Measurements from ENCODE around the gene ATXN1. TPM values are rescaled to one million over a fixed set of nuclear protein-coding genes. Genes with fewer than 3 reads are reported as not detected.

Gene ATXN1
- total RNA-seq, 1 experiment from 2014 or later: 5.6 TPM

DNA sequence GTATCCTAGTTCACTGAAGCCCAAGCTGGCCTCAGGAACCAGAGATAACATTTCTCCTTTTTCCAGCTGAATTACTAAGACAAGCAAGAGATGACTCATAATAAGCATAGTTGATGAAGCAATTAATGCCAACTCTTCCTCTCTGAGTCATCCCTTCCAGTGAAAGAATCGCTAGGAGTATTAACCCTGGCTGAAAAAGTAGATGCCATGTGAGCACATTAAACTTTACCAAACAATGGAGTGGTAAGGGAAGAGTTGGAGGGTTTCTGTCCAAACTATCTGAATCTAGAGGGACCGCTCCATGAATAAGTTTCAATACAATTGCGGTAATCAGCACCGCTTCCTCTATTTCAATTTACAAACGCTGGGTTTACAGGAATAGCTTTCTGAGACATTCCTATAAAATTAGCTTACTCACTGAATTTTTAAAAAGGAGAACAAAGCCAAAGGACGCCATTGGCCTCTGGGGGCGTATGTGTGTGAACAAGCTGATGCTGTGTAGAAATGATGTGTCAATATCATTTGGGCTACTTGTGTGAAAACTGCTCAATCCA is 48.3 kb downstream of the ATXN1 start:
- no peak overlapping the region for H2AFZ ChIP-seq (ENCODE audit: low read length)
- no peak overlapping the region for H3K27ac ChIP-seq (ENCODE audit: insufficient read length, low read depth, low read length)

More for the DNA sequence above, 48.3 kb downstream of the ATXN1 start:
- Histone ChIP-seq H2BK15ac (ENCODE audit: low read depth, low read length) (no peak overlapping the region), H3K23ac (ENCODE audit: insufficient read length, low read depth, low read length) (no peak overlapping the region), H2BK5ac (ENCODE audit: insufficient read length, low read length) (no peak overlapping the region), H3K23me2 (ENCODE audit: insufficient read length, low read depth, low read length, poor library complexity, severe bottlenecking) (no peaks in the 10 kb centered on the region), H2AK5ac (ENCODE audit: insufficient read length, low read length) (no peak overlapping the region), H3K79me2 (ENCODE audit: insufficient read depth, low read length) (no peaks in the 10 kb centered on the region), H3K27me3 (ENCODE audit: insufficient read depth, low read length) (no peaks in the 10 kb centered on the region), H3K79me1 (ENCODE audit: insufficient read depth, low read depth, low read length, poor library complexity, severe bottlenecking) (no peaks in the 10 kb centered on the region), H3K18ac (ENCODE audit: insufficient read length, low read depth, low read length) (no peak overlapping the region), H2BK120ac (ENCODE audit: low read depth, low read length, poor library complexity, severe bottlenecking) (no peak overlapping the region), H2BK20ac (ENCODE audit: low read depth, low read length, poor library complexity, severe bottlenecking) (no peak overlapping the region), H2BK12ac (ENCODE audit: insufficient read length, low read depth, low read length) (no peak overlapping the region), H4K5ac (ENCODE audit: insufficient read length, low read depth, low read length) (no peak overlapping the region), H3K4me2 (ENCODE audit: insufficient read depth, insufficient read length, low read length) (no peak overlapping the region), H3K9me3 (ENCODE audit: control insufficient read depth, low read depth, low read length) (no peaks in the 10 kb centered on the region), H3K14ac (ENCODE audit: insufficient read depth, low read length) (no peak overlapping the region), H4K8ac (replicated peaks; ENCODE audit: insufficient read length, low read depth, low read length) (no peak overlapping the region), H3T11ph (ENCODE audit: low read length) (no peak overlapping the region), H3K56ac (ENCODE audit: insufficient read length, low read depth, low read length) (no peak overlapping the region), H3K9ac (ENCODE audit: extremely low read depth, insufficient read length, low read length) (no peak overlapping the region), H4K20me1 (ENCODE audit: control insufficient read depth, insufficient read depth, insufficient read length) (no peaks in the 10 kb centered on the region), H3K4me1 (ENCODE audit: insufficient read depth, low read length) (no peaks in the 10 kb centered on the region), H3K4ac (ENCODE audit: low read depth, low read length) (no peak overlapping the region), H4K91ac (ENCODE audit: insufficient read length, low read depth, low read length) (no peak overlapping the region)
- peak overlapping the region in 1 of 3 experiments; percentile 68; a peak in 1 of 7 replicates for H3K27ac Mint-ChIP-seq
- H3K36me3 Mint-ChIP-seq (ENCODE audit: insufficient read depth in 1 of 3, low read depth in 3 of 3): no peaks in the 10 kb centered on the region
- no peaks in the 10 kb centered on the region; a peak in 1 of 5 replicates for H3K9me3 Mint-ChIP-seq
- no peak for DNase-seq
- peaks cover 5 to 7% of the 10 kb centered on the region in 2 experiments; a peak in 1 of 4 replicates for H3K4me1 Mint-ChIP-seq
- no peaks in the 10 kb centered on the region for H3K27me3 Mint-ChIP-seq (ENCODE audit: low read depth)
- TF ChIP-seq, protein P1, sequence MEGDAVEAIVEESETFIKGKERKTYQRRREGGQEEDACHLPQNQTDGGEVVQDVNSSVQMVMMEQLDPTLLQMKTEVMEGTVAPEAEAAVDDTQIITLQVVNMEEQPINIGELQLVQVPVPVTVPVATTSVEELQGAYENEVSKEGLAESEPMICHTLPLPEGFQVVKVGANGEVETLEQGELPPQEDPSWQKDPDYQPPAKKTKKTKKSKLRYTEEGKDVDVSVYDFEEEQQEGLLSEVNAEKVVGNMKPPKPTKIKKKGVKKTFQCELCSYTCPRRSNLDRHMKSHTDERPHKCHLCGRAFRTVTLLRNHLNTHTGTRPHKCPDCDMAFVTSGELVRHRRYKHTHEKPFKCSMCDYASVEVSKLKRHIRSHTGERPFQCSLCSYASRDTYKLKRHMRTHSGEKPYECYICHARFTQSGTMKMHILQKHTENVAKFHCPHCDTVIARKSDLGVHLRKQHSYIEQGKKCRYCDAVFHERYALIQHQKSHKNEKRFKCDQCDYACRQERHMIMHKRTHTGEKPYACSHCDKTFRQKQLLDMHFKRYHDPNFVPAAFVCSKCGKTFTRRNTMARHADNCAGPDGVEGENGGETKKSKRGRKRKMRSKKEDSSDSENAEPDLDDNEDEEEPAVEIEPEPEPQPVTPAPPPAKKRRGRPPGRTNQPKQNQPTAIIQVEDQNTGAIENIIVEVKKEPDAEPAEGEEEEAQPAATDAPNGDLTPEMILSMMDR (conservative IDR thresholded peaks at IDR 0.05): peak; percentile 37; the same call in 1 of the 3 replicates
- H3K4me3 Mint-ChIP-seq: no peak overlapping the region
- WGBS (ENCODE audit: extremely low coverage, insufficient read length, low lambda C conversion rate): no CpG with 5 or more reads among the region's 7 CpGs
